ENCODE data around the gene TMEM86A.

Gene TMEM86A

GRCh38 chr11:18720808-18721560 lies 22.4 kb downstream of the TMEM86A start:
- no peak overlapping the region for H3K27ac ChIP-seq
- TF ChIP-seq CTCF (conservative IDR thresholded peaks at IDR 0.05) (no peak), ZFX (IDR thresholded peaks at IDR 0.05) (no peak)

- TF ChIP-seq CTCF (conservative IDR thresholded peaks at IDR 0.05) (peak; percentile 83), ZFX (IDR thresholded peaks at IDR 0.05) (no peak)
- H3K27ac ChIP-seq, result no peak overlapping the region
Measured at GRCh38 chr11:18721561-18722292, 23.1 kb downstream of the TMEM86A start.

- no peak overlapping the region for H3K27ac ChIP-seq
- TF ChIP-seq ZFX (IDR thresholded peaks at IDR 0.05), result no peak
- TF ChIP-seq CTCF (conservative IDR thresholded peaks at IDR 0.05), result peak; percentile 63
Measured at GRCh38 chr11:18722293-18722637, 23.7 kb downstream of the TMEM86A start.

GRCh38 chr11:18723991-18724390 lies 25.4 kb downstream of the TMEM86A start:
- H3K27ac ChIP-seq, result no peak overlapping the region
- TF ChIP-seq CTCF (conservative IDR thresholded peaks at IDR 0.05) (no peak), ZFX (IDR thresholded peaks at IDR 0.05) (no peak)

GRCh38 chr11:18726040-18726439 lies 27.5 kb downstream of the TMEM86A start, which contains the start of gene IGSF22:
Gene IGSF22, minus strand, starts transcription at chr11:18726188. Its CDS starts 1,952 bp downstream, at chr11:18724236.
- TF ChIP-seq CTCF (conservative IDR thresholded peaks at IDR 0.05) (no peak), ZFX (IDR thresholded peaks at IDR 0.05) (no peak)
- no peak within 1 kb of the TSS for H3K27ac ChIP-seq

GRCh38 chr11:18727479-18728236 lies 29.1 kb downstream of the TMEM86A start:
- H3K27ac ChIP-seq, result no peak overlapping the region
- TF ChIP-seq ZFX (IDR thresholded peaks at IDR 0.05) (no peak), CTCF (conservative IDR thresholded peaks at IDR 0.05) (peak; percentile 90)

Data from C4-2B (cell line).